WERI-Rb-1 (cell line): ENCODE results near the gene SPOCD1.

Source experiments
- DNase-seq: peaks from one replicate; pipeline ENCODE4 v3.0.0-alpha.2; 2020
- H3K27ac ChIP-seq: fragments of 250-450 bp; sonication (Bioruptor Pico); 2 replicates; pipeline ENCODE4 v1.5.1; 2020; ENCODE audit warnings: mild to moderate bottlenecking, moderate library complexity
- H3K27me3 ChIP-seq: fragments of 250-450 bp; sonication (Bioruptor Pico); 2 replicates; pipeline ENCODE4 v1.5.1; 2021; ENCODE audit warnings: mild to moderate bottlenecking, low read depth, moderate library complexity; ENCODE audit not compliant: insufficient read depth, severe bottlenecking
- H3K36me3 ChIP-seq: fragments of 250-450 bp; sonication (Bioruptor Pico); 2 replicates; pipeline ENCODE4 v1.5.1; 2020; ENCODE audit warnings: mild to moderate bottlenecking, moderate library complexity
- H3K4me3 ChIP-seq: 2 replicates; pipeline ENCODE4 v1.5.1; 2011; ENCODE audit warnings: low read depth, mild to moderate bottlenecking, control low read depth, low read length
- H3K9me3 ChIP-seq: fragments of 250-450 bp; sonication (Bioruptor Pico); 2 replicates; pipeline ENCODE4 v1.5.1; 2021; ENCODE audit warnings: mild to moderate bottlenecking, moderate library complexity; ENCODE audit not compliant: severe bottlenecking
- TF ChIP-seq, protein P1 (sequence below): IDR thresholded peaks from 2 replicates; pipeline ENCODE4 v1.5.1; 2011; ENCODE audit warnings: low read depth, mild to moderate bottlenecking, control low read depth, inconsistent platforms, low read length

The SPOCD1 gene

DNA sequence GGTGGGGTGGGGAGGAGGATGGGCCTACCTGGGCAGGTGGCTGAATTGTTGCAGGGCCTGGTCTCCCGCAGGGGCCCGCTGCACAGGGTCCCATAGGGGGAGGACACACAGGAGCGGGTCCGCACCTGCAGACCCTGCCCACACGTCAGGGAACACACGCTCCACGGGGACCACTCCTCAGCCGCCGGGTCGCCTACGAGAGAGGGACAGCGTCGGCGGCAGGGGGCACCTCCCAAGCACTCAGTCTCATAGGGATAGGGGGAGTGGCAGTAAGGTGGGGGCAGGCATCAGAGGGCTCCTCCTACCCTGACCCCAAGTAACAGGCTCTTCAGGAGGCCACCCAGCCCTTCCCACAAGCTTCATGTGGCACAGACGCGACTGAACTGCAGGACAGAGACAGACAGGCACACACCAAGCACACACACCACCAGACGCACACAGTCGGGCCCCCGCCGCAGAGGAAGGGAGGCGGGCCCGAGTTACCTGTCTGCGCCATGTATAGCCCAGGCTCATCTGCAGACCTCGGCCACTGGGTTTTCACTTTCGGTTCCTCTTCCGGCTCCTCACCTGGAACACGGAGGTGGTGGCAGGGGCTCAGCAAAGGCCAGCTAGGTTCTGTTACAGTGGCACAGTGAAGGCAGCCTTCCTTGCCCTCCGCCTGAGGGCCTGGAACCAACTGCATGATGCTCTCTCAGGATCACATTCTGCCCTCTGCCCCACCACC is 71.5 kb downstream of the SPOCD1 start:
- H3K4me3 ChIP-seq, result no peak overlapping the region
- no peaks in the 10 kb centered on the region for H3K27me3 ChIP-seq
- DNase-seq, result no peak
- peaks cover 3% of the 10 kb centered on the region for H3K36me3 ChIP-seq
- no peaks in the 10 kb centered on the region for H3K9me3 ChIP-seq
- TF ChIP-seq, protein P1, sequence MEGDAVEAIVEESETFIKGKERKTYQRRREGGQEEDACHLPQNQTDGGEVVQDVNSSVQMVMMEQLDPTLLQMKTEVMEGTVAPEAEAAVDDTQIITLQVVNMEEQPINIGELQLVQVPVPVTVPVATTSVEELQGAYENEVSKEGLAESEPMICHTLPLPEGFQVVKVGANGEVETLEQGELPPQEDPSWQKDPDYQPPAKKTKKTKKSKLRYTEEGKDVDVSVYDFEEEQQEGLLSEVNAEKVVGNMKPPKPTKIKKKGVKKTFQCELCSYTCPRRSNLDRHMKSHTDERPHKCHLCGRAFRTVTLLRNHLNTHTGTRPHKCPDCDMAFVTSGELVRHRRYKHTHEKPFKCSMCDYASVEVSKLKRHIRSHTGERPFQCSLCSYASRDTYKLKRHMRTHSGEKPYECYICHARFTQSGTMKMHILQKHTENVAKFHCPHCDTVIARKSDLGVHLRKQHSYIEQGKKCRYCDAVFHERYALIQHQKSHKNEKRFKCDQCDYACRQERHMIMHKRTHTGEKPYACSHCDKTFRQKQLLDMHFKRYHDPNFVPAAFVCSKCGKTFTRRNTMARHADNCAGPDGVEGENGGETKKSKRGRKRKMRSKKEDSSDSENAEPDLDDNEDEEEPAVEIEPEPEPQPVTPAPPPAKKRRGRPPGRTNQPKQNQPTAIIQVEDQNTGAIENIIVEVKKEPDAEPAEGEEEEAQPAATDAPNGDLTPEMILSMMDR, result no peak
- H3K27ac ChIP-seq, result no peak overlapping the region

DNA sequence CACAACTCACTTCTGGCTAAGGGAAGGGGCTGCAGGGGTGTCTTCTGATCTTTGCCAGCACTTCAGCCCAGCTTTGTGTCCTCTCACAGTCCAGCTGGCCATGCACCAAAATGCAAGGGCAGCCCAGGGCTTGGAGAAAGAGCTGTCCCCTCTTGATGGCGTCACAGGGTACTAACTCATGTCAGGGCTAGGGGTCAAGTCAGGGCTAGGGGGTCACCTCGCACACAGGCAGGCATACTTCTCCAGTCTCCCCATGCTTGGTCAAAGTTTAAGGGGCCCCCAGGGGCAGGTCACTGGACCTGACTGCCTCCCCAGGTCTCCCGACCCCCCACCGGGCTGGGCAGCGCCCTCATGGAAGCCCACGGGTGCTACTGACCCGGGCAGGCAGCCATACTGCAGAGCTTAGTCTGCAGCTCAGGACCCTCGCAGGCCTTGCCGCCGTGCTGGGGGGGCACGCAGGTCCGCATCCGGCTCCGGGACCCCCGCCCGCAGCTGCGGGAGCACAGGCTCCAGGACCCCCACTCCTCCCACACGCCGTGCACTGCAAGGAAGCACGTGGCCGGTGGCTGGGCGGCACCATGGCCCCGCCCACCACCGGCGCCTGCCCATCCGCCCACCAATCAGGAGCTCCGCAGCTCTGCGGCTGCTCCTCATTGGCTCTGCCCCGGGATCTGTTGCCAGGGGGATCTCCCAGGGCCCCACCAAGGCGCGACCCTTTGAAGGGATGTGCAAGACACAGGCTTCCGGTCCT is 73.2 kb downstream of the SPOCD1 start:
- DNase-seq, result peak; percentile 20
- Histone ChIP-seq H3K27ac (no peak overlapping the region), H3K27me3 (no peaks in the 10 kb centered on the region), H3K36me3 (peaks cover 8% of the 10 kb centered on the region), H3K9me3 (no peaks in the 10 kb centered on the region), H3K4me3 (no peak overlapping the region)
- TF ChIP-seq, protein P1, result no peak
